HepG2 (cell line): ENCODE measurements around the gene C4B. TPM values are rescaled to one million over a fixed set of nuclear protein-coding genes. Genes with fewer than 3 reads are reported as not detected.

Experiments
- ATAC-seq: fragments of 200-7000 bp; cut with Tn5 transposase; 3 replicates; pipeline ENCODE4 v1.9.1; 2020; ENCODE audit warnings: mild to moderate bottlenecking, moderate library complexity
- BruUV-seq: library from RNA; stranded (reverse); fragments of 400-500 nt; replicated peaks from 2 replicates; lab custom pipeline; 2021; lab: Mats Ljungman, UMichigan
- CTCF ChIA-PET: fragments of 300-600 bp; formaldehyde crosslinking; extraction: SDS; loops from one replicate; lab custom pipeline; 2021; ENCODE audit warnings: low total read pairs, inconsistent platforms, low intra/inter-chr PET ratio; lab: Yijun Ruan, JAX
- POLR2A ChIA-PET: fragments of 350-600 bp; sonication (Branson Sonifier 250); formaldehyde crosslinking; loops from one replicate; lab custom pipeline; 2020; ENCODE audit warnings: antibody characterized with exemption, inconsistent platforms; lab: Yijun Ruan, JAX
- DNase-seq: peaks from one replicate; pipeline ENCODE4 v3.0.0-alpha.2; 2015; ENCODE audit warnings: low spot score
- FAIRE-seq: peaks from 3 replicates; lab custom pipeline; 2011; peaks lifted over from hg19 to GRCh38; lab: Jason Lieb, UNC
- H2AFZ ChIP-seq: one replicate; pipeline ENCODE4 v1.6.1; 2011; ENCODE audit warnings: low read length, inconsistent platforms
- H3K27ac ChIP-seq: fragments of 300-600 bp; 3 replicates; pipeline ENCODE4 v1.8.0; 2011; ENCODE audit warnings: mixed run types, mild to moderate bottlenecking, mixed read lengths, low read length, inconsistent platforms; ENCODE audit not compliant: insufficient read depth; ENCODE audit errors: extremely low read length
- H3K27me3 ChIP-seq, 2 experiments: fragments of 200-600 bp in 1 of 2; 2 replicates in 1 of 2; 3 replicates in 1 of 2; pipeline versions ENCODE4 v1.6.0 to v1.8.0; 2011; ENCODE audit warnings: low read length in 2 of 2, mild to moderate bottlenecking in 2 of 2, moderate library complexity in 2 of 2, inconsistent platforms in 1 of 2; ENCODE audit not compliant: insufficient read depth in 2 of 2, control insufficient read depth in 1 of 2
- H3K36me3 ChIP-seq, 2 experiments: fragments of 200-600 bp in 1 of 2; replicated peaks in 1 of 2; 2 replicates in 1 of 2; 3 replicates in 1 of 2; pipeline versions ENCODE4 v1.5.1 to v1.8.0; 2011; ENCODE audit warnings: low read length in 2 of 2, inconsistent platforms in 1 of 2; ENCODE audit not compliant: insufficient read depth in 2 of 2, control insufficient read depth in 1 of 2
- H3K4me1 ChIP-seq: 2 replicates; pipeline ENCODE4 v1.5.1; 2012; ENCODE audit warnings: low read length, inconsistent platforms; ENCODE audit not compliant: insufficient read depth
- H3K4me2 ChIP-seq: 2 replicates; pipeline ENCODE4 v1.6.0; 2011; ENCODE audit warnings: low read depth, low read length, inconsistent platforms
- H3K4me3 ChIP-seq, 3 experiments: fragments of 200-600 bp in 1 of 3; sonication (generic), shearing (Covaris generic) in 1 of 3; replicated peaks in 1 of 3; 2 replicates each; pipeline ENCODE4 v1.5.1; 2011 to 2016; ENCODE audit warnings: low read length in 3 of 3, inconsistent platforms in 2 of 3, low read depth in 2 of 3, mild to moderate bottlenecking in 2 of 3, control low read depth in 1 of 3, mixed read lengths in 1 of 3; ENCODE audit not compliant: insufficient read depth in 1 of 3
- H3K79me2 ChIP-seq: one replicate; pipeline ENCODE4 v1.6.1; 2011; ENCODE audit warnings: low read length, inconsistent platforms; ENCODE audit not compliant: insufficient read depth
- H3K9ac ChIP-seq: 2 replicates; pipeline ENCODE4 v1.6.0; 2011; ENCODE audit warnings: mild to moderate bottlenecking, low read depth, low read length, inconsistent platforms; ENCODE audit not compliant: insufficient read depth
- H3K9me3 ChIP-seq: 2 replicates; pipeline ENCODE4 v1.5.1; 2012; ENCODE audit warnings: mild to moderate bottlenecking, low read length
- H4K20me1 ChIP-seq: 2 replicates; pipeline ENCODE4 v1.6.0; 2011; ENCODE audit warnings: inconsistent platforms, mild to moderate bottlenecking, low read length, moderate library complexity; ENCODE audit not compliant: insufficient read depth
- NRL ChIP-seq: sonication (generic); formaldehyde crosslinking; IDR thresholded peaks from 2 replicates; pipeline ENCODE4 v1.5.0; 2020; ENCODE audit warnings: missing genetic modification reagents, mild to moderate bottlenecking, moderate library complexity, borderline replicate concordance
- ZBTB49 ChIP-seq: sonication (generic); formaldehyde crosslinking; IDR thresholded peaks from 2 replicates; pipeline ENCODE4 v1.4.0; 2020; ENCODE audit warnings: missing genetic modification reagents, borderline replicate concordance
- ZNF281 ChIP-seq: sonication (generic); formaldehyde crosslinking; IDR thresholded peaks from 2 replicates; pipeline ENCODE4 v1.4.0; 2020; ENCODE audit warnings: missing genetic modification reagents, borderline replicate concordance
- ZNF572 ChIP-seq: sonication (generic); formaldehyde crosslinking; IDR thresholded peaks from 2 replicates; pipeline ENCODE4 v1.5.1; 2020; ENCODE audit warnings: mild to moderate bottlenecking, missing genetic modification reagents
- WGBS: methylation state at CpG from one replicate; pipeline ENCODE4 v1.1.6; 2017; ENCODE audit warnings: low lambda C conversion rate; 5-methylcytosine and 5-hydroxymethylcytosine counted together
- in situ Hi-C: cut with HindIII; loops from 2 replicates; pipeline ENCODE4 v1.10.0; 2017; ENCODE audit warnings: low pct_unique_long_range_greater_than_20kb; ENCODE audit not compliant: extremely low pct_ligation_motif_present
- intact Hi-C: fragments of 100-400 bp; cut with micrococcal nuclease; formaldehyde crosslinking; loops from one replicate; pipeline ENCODE4 v1.10.0; 2022; ENCODE audit not compliant: unreplicated experiment
- polyA plus RNA-seq, 8 experiments: library from polyadenylated mRNA; depleted of rRNA in 3 of 8; stranded (reverse) in 7 of 8; unstranded in 1 of 8; fragments of >200 nt; fragmentation: Illumina TruSeq in 4 of 8; extraction: Trizol in 4 of 8; gene quantifications; 2 replicates each; pipeline versions ENCODE4 v1.2.1 to v1.2.3, GENCODE V29; 2011 to 2016; ENCODE audit warnings: low read depth in 4 of 8, missing spikeins in 1 of 8, mixed read lengths in 1 of 8; ENCODE audit not compliant: insufficient read depth in 1 of 8
- total RNA-seq, 5 experiments: library from RNA; depleted of rRNA; stranded (reverse); fragments of >200 nt; fragmentation: Illumina TruSeq; extraction: Trizol; gene quantifications; 2 replicates each; pipeline ENCODE4 v1.2.3, GENCODE V29; 2016; ENCODE audit warnings: low read depth in 1 of 5
- TF ChIP-seq, protein P1 (sequence below): IDR thresholded peaks from 2 replicates; pipeline ENCODE4 v1.6.1; 2016

The C4B gene
- total and polyA plus RNA-seq, 2 of the 13 experiments (the other 11 are each of a cell fraction or from before 2014, with no cell fraction given): 167 to 538 TPM

DNA sequence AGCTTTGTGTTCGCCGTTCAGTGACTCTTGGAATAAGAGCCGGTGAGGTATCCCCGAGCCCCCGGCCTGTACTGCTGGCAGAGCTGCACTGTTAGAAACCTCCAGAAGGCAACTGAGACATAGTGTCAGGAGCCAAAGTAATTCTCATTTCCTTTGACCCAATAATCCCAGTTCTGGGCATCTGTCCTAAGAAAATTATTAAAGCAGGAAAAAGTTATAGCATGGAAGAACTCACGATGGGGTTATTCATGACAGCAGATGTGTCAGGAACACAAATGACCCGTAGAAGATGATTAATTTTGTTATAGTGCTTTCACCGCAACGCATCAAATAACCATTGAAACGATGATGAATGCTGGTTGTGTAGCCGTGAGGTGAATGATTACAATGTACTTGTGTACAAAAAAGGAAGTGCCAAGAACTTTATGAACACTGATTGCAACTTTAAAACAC, 43.9 kb downstream of the C4B start:
- no peak for TF ChIP-seq NRL
- TF ChIP-seq ZNF281: no peak
- TF ChIP-seq, protein P1, sequence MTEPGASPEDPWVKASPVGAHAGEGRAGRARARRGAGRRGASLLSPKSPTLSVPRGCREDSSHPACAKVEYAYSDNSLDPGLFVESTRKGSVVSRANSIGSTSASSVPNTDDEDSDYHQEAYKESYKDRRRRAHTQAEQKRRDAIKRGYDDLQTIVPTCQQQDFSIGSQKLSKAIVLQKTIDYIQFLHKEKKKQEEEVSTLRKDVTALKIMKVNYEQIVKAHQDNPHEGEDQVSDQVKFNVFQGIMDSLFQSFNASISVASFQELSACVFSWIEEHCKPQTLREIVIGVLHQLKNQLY: no peak
- no peak for TF ChIP-seq ZBTB49 (CRISPR knock-in tag)
- no peak for TF ChIP-seq ZNF572
- POLR2A ChIA-PET: no interaction called here
- H3K9ac ChIP-seq: no peak overlapping the region
- H3K4me1 ChIP-seq: no peaks in the 10 kb centered on the region
- H3K27me3 ChIP-seq: peaks cover 18 to 71% of the 10 kb centered on the region in 2 experiments
- CTCF ChIA-PET: no interaction called here
- in situ Hi-C loops: no loop called here
- H2AFZ ChIP-seq: no peak overlapping the region
- intact Hi-C loops: no loop called here
- no peak overlapping the region for H3K4me3 ChIP-seq
- H3K36me3 ChIP-seq: no peaks in the 10 kb centered on the region
- DNase-seq: no peak
- H3K27ac ChIP-seq: no peak overlapping the region
- H4K20me1 ChIP-seq: no peaks in the 10 kb centered on the region
- FAIRE-seq: no peak
- H3K9me3 ChIP-seq: no peaks in the 10 kb centered on the region
- H3K4me2 ChIP-seq: no peak overlapping the region
- WGBS: 51% methylated on average over 11 of the region's 11 CpGs
- H3K79me2 ChIP-seq: no peaks in the 10 kb centered on the region
- ATAC-seq: no peak
- no TSS peak for BruUV-seq
